GM12878 (cell line): Measurements from ENCODE around the gene MBD6. TPM values are rescaled to one million over a fixed set of nuclear protein-coding genes. Genes with fewer than 3 reads are reported as not detected.
A peak's percentile ranks its signal among the peaks of the same experiment; 100 is the strongest.

Experiments used
- ATAC-seq: fragments of 200-7000 bp; cut with Tn5 transposase; 3 replicates; pipeline ENCODE4 v1.9.1; 2020; ENCODE audit warnings: mild to moderate bottlenecking, moderate library complexity
- BruUV-seq: library from RNA; stranded (reverse); fragments of 400-500 nt; replicated peaks from 2 replicates; lab custom pipeline; 2021; lab: Mats Ljungman, UMichigan
- CTCF ChIA-PET: fragments of 300-600 bp; sonication (Branson Sonifier 250); formaldehyde crosslinking; extraction: SDS; loops from one replicate; lab custom pipeline; 2021; ENCODE audit warnings: inconsistent platforms; lab: Yijun Ruan, JAX
- POLR2A ChIA-PET: fragments of 350-600 bp; formaldehyde crosslinking; extraction: SDS; loops from one replicate; lab custom pipeline; 2021; ENCODE audit warnings: inconsistent platforms; lab: Charles Lee
- RAD21 ChIA-PET: fragments of 300-600 bp; sonication (Branson Sonifier 250); formaldehyde crosslinking; loops from one replicate; lab custom pipeline; 2023; ENCODE audit warnings: antibody characterized with exemption; ENCODE audit not compliant: unreplicated experiment; lab: Charles Lee
- SMC1A ChIA-PET: fragments of 300-600 bp; sonication (Branson Sonifier 250); formaldehyde crosslinking; loops from one replicate; lab custom pipeline; 2023; ENCODE audit not compliant: unreplicated experiment, uncharacterized antibody; lab: Charles Lee
- DNase-seq: peaks from one replicate; pipeline ENCODE4 v3.0.0-alpha.2; 2011; ENCODE audit warnings: low read depth, low spot score
- FAIRE-seq: peaks from 3 replicates; lab custom pipeline; 2011; peaks lifted over from hg19 to GRCh38; lab: Jason Lieb, UNC
- H2AFZ ChIP-seq: 2 replicates; pipeline ENCODE4 v1.6.0; 2011; ENCODE audit warnings: low read depth, low read length, control low read depth; ENCODE audit not compliant: control insufficient read depth
- H3K27ac ChIP-seq: 2 replicates; pipeline ENCODE4 v1.5.1; 2011; ENCODE audit warnings: control low read depth; ENCODE audit not compliant: control insufficient read depth, insufficient read depth
- H3K27me3 ChIP-seq, 2 experiments: replicated peaks in 1 of 2; 2 replicates each; pipeline versions ENCODE4 v1.6.0 to v1.6.1; 2011; ENCODE audit warnings: low read length in 1 of 2; ENCODE audit not compliant: control insufficient read depth in 2 of 2, insufficient read depth in 2 of 2
- H3K36me3 ChIP-seq, 2 experiments: 2 replicates each; pipeline ENCODE4 v1.5.1; 2011; ENCODE audit warnings: low read length in 1 of 2; ENCODE audit not compliant: control insufficient read depth in 2 of 2, insufficient read depth in 2 of 2
- H3K4me1 ChIP-seq: 2 replicates; pipeline ENCODE4 v1.6.1; 2011; ENCODE audit warnings: mild to moderate bottlenecking, low read length, moderate library complexity, mixed read lengths; ENCODE audit not compliant: control insufficient read depth, insufficient read depth
- H3K4me2 ChIP-seq: 2 replicates; pipeline ENCODE4 v1.6.0; 2011; ENCODE audit warnings: control low read depth; ENCODE audit not compliant: control insufficient read depth, insufficient read depth
- H3K4me3 ChIP-seq: fragments of 200-600 bp; sonication (generic); 2 replicates; pipeline ENCODE4 v1.5.1; 2016
- H3K79me2 ChIP-seq: 2 replicates; pipeline ENCODE4 v1.6.0; 2011; ENCODE audit warnings: low read length; ENCODE audit not compliant: control insufficient read depth, insufficient read depth
- H3K9ac ChIP-seq: 2 replicates; pipeline ENCODE4 v1.8.0; 2011; ENCODE audit warnings: low read length, control low read depth, mixed read lengths; ENCODE audit not compliant: control insufficient read depth, insufficient read depth
- H3K9me3 ChIP-seq: replicated peaks from 3 replicates; pipeline ENCODE4 v1.5.1; 2011; ENCODE audit warnings: mild to moderate bottlenecking, low read length; ENCODE audit not compliant: control insufficient read depth, insufficient read depth
- H4K20me1 ChIP-seq: 2 replicates; pipeline ENCODE4 v1.6.0; 2011; ENCODE audit not compliant: control insufficient read depth, insufficient read depth
- LARP7 ChIP-seq: fragments of 450-650 bp; IDR thresholded peaks from 2 replicates; pipeline ENCODE4 v1.6.1; 2017; ENCODE audit warnings: mild to moderate bottlenecking
- MTA3 ChIP-seq: IDR thresholded peaks from 2 replicates; pipeline ENCODE4 v1.6.1; 2012; ENCODE audit warnings: low read length, inconsistent platforms, borderline replicate concordance
- POLR2A ChIP-seq: IDR thresholded peaks from 2 replicates; pipeline ENCODE4 v1.6.1; 2011; ENCODE audit warnings: low read depth, mild to moderate bottlenecking, low read length
- WGBS: methylation state at CpG from one replicate; pipeline ENCODE4 v1.1.6; 2016; ENCODE audit warnings: low lambda C conversion rate; ENCODE audit not compliant: insufficient replicate concordance, insufficient coverage; ENCODE audit errors: missing lambda C conversion rate; 5-methylcytosine and 5-hydroxymethylcytosine counted together
- in situ Hi-C: fragments of 300-500 bp; cut with MboI; formaldehyde crosslinking; loops from 9 replicates; pipeline ENCODE4 v1.14.3; 2018; ENCODE audit warnings: mixed read lengths
- intact Hi-C: fragments of 100-400 bp; cut with micrococcal nuclease; formaldehyde crosslinking; loops from one replicate; pipeline ENCODE4 v1.14.2; 2022; ENCODE audit not compliant: unreplicated experiment
- polyA plus RNA-seq, 11 experiments: library from polyadenylated mRNA; depleted of rRNA in 4 of 11; unstranded in 6 of 11; stranded (reverse) in 5 of 11; fragments of >200 nt; fragmentation: Nextera tagmentation in 4 of 11; fragmentation: Illumina TruSeq in 1 of 11; extraction: Ambion mirVana in 4 of 11; extraction: Trizol in 1 of 11; gene quantifications; 1 replicate in 1 of 11; 2 replicates in 10 of 11; pipeline versions ENCODE4 v1.2.1 to v1.2.3, GENCODE V29; 2011 to 2016; ENCODE audit warnings: inconsistent platforms in 2 of 11, missing spikeins in 2 of 11, low read depth in 1 of 11
- total RNA-seq, 4 experiments: library from RNA; depleted of rRNA in 3 of 4; stranded (reverse); fragments of >200 nt in 3 of 4; fragmentation: Illumina TruSeq in 1 of 4; extraction: Trizol in 1 of 4; gene quantifications; 2 replicates each; pipeline versions ENCODE4 v1.2.1 to v1.2.3, GENCODE V29; 2013 to 2021

Gene MBD6
- total and polyA plus RNA-seq, 10 of the 15 experiments (the other 5 are each of a cell fraction or from before 2014, with no cell fraction given) = 1.5 to 52.7 (median 6.8) TPM

DNA sequence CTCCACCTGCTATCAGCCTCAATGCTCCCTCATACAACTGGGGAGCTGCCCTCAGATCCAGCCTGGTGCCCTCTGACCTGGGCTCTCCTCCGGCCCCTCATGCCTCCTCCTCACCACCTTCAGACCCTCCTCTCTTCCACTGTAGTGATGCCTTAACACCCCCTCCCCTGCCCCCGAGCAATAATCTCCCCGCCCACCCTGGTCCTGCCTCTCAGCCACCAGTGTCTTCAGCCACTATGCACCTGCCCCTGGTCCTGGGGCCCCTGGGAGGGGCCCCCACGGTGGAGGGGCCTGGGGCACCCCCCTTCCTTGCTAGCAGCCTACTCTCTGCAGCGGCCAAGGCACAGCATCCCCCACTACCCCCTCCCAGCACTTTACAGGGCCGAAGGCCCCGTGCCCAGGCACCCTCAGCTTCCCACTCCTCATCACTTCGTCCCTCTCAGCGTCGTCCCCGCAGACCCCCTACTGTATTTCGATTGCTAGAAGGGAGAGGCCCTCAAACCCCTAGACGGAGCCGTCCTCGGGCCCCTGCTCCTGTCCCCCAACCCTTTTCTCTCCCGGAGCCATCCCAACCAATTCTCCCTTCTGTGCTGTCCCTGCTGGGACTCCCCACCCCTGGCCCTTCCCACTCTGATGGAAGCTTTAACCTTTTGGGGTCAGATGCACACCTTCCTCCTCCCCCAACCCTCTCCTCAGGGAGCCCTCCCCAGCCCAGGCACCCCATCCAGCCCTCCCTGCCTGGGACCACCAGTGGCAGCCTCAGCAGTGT, 3.2 kb downstream of the MBD6 start:
- H3K36me3 ChIP-seq = peaks cover 15 to 24% of the 10 kb centered on the region in 2 experiments
- no peak overlapping the region for H3K9ac ChIP-seq
- POLR2A ChIA-PET = no interaction called here
- no peak overlapping the region for H3K4me2 ChIP-seq
- ATAC-seq (no peak), DNase-seq (no peak), FAIRE-seq (no peak)
- intact Hi-C loops (no loop called here), in situ Hi-C loops (no loop called here)
- H3K27ac ChIP-seq = no peak overlapping the region
- no peaks in the 10 kb centered on the region for H4K20me1 ChIP-seq
- H3K27me3 ChIP-seq = no peaks in the 10 kb centered on the region
- SMC1A ChIA-PET = no interaction called here
- H3K9me3 ChIP-seq = no peaks in the 10 kb centered on the region
- H3K4me3 ChIP-seq = no peak overlapping the region
- peaks cover 29% of the 10 kb centered on the region for H3K4me1 ChIP-seq
- WGBS = 77% methylated on average over 9 of the region's 16 CpGs
- no peak for TF ChIP-seq MTA3
- no peak overlapping the region for H2AFZ ChIP-seq
- no TSS peak for BruUV-seq
- peaks cover 23% of the 10 kb centered on the region for H3K79me2 ChIP-seq
- CTCF ChIA-PET = interaction anchor here (0.7 to 2.1 kb wide), 2 partner anchors 10 to 406 kb away, joined by 3 to 4 read pairs; no protein-coding TSS in a partner anchor
- RAD21 ChIA-PET = no interaction called here

- Histone ChIP-seq H4K20me1 (no peaks in the 10 kb centered on the region), H3K4me3 (no peak overlapping the region), H3K9ac (no peak overlapping the region), H2AFZ (no peak overlapping the region), H3K36me3 (peaks cover 15 to 25% of the 10 kb centered on the region in 2 experiments), H3K4me1 (peaks cover 22% of the 10 kb centered on the region), H3K4me2 (no peak overlapping the region), H3K9me3 (no peaks in the 10 kb centered on the region), H3K27me3 (no peaks in the 10 kb centered on the region)
- intact Hi-C loops = no loop called here
- CTCF ChIA-PET = no interaction called here
- WGBS = 74% methylated on average over 3 of the region's 4 CpGs
- DNase-seq (no peak), ATAC-seq (no peak)
- in situ Hi-C loops = no loop called here
- no peak for TF ChIP-seq LARP7
- peak; percentile 15; the same call in 1 of the 2 replicates for TF ChIP-seq POLR2A
- TF ChIP-seq, all 136 proteins: peak for 1
- ChIA-PET RAD21 (no interaction called here), POLR2A (no interaction called here), SMC1A (no interaction called here)
- H3K27ac ChIP-seq = no peak overlapping the region
- no peak for FAIRE-seq
- peaks cover 23% of the 10 kb centered on the region for H3K79me2 ChIP-seq
- no TSS peak for BruUV-seq
Observed at GRCh38 chr12:57526477-57527126, 4.0 kb downstream of the MBD6 start.
